HG03095 (cell line): ENCODE results near the gene PITPNB.

Source experiments
- ATAC-seq: cut with Tn5 transposase; IDR thresholded peaks from one replicate; pipeline ENCODE4 v1.9.1; 2021; ENCODE audit warnings: moderate library complexity; ENCODE audit not compliant: unreplicated experiment

The PITPNB gene

GRCh38 chr22:27805841-27806240 lies 113.2 kb downstream of the PITPNB start:
- ATAC-seq: no peak

GRCh38 chr22:27804470-27805297 lies 114.4 kb downstream of the PITPNB start:
- no peak for ATAC-seq

GRCh38 chr22:27803841-27804415 lies 115.1 kb downstream of the PITPNB start:
- no peak for ATAC-seq

GRCh38 chr22:27802346-27803073 lies 116.5 kb downstream of the PITPNB start:
- no peak for ATAC-seq
